Uterus (tissue), 2 donors: ENCODE data around the gene C4orf17.

Source experiments
- POLR2A ChIP-seq, 2 donors: fragments of 450-650 bp; IDR thresholded peaks; one replicate each; pipeline ENCODE4 v1.6.1; 2016; ENCODE audit warnings: antibody characterized with exemption in 2 of 2, mild to moderate bottlenecking in 1 of 2, moderate library complexity in 1 of 2
- TF ChIP-seq, protein P1 (sequence below), 4 experiments: fragments of 200-600 bp in 2 of 4; fragments of 450-650 bp in 2 of 4; sonication (generic) in 2 of 4; IDR thresholded peaks; one replicate each; pipeline ENCODE4 v1.5.1; 2016 to 2019; ENCODE audit warnings: antibody characterized with exemption in 4 of 4, mild to moderate bottlenecking in 2 of 4, moderate library complexity in 1 of 4

DNA sequence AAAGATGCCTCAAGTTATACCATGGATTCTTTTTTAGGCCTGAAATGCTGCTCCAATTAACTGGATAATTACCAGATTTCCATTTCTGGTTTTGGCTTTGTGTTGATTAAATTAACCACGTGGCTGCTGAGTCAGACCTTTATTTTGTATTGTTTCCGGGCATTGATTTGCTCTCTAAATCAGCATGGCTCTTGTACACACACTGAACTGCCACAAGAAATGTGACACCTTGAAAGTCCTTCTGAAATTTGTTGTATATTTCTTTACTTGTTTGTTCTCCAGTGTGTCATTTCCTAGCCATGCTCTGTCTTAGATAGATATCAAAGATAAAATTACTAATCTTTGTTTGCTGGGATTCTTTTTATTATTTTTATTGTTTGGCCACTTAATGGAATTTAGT is 75.5 kb downstream of the C4orf17 start:
- TF ChIP-seq, protein P1, sequence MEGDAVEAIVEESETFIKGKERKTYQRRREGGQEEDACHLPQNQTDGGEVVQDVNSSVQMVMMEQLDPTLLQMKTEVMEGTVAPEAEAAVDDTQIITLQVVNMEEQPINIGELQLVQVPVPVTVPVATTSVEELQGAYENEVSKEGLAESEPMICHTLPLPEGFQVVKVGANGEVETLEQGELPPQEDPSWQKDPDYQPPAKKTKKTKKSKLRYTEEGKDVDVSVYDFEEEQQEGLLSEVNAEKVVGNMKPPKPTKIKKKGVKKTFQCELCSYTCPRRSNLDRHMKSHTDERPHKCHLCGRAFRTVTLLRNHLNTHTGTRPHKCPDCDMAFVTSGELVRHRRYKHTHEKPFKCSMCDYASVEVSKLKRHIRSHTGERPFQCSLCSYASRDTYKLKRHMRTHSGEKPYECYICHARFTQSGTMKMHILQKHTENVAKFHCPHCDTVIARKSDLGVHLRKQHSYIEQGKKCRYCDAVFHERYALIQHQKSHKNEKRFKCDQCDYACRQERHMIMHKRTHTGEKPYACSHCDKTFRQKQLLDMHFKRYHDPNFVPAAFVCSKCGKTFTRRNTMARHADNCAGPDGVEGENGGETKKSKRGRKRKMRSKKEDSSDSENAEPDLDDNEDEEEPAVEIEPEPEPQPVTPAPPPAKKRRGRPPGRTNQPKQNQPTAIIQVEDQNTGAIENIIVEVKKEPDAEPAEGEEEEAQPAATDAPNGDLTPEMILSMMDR (IDR thresholded peaks at IDR 0.05): no peak
- TF ChIP-seq POLR2A (IDR thresholded peaks at IDR 0.05): no peak
